ENCODE results near the gene GRM8.

DNA sequence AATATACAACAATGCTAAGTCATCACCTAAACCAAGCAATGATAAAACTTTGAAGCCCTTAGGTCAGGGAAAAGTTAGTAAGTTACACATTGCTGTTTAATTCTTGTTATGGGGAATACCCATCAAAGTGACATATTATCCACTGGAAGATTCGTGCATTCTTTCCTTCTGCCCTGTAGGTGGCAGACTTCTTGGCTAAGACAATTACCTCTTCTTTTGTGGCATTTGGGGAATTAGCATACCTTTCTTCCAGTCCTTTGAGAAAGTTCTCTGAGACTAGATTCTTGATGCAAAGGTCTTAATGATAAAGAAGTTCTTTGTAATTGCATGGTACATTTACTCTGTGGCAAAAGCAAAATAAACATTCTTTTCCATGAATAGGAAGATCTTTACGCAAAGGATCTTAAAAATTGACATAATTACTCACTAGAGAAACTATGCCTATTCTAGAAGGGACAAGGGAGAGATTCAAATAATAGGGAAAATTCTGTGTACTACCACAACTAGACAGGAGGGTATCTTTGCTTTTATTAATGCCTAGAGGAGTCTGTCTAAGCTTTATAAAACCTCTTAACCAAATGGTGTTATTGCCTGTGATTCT lies 395.9 kb downstream of the GRM8 start:
- TF ChIP-seq CTCF (IDR thresholded peaks at IDR 0.05; ENCODE audit: low read depth, low read length, poor library complexity, severe bottlenecking) (peak; percentile 90), EZH2phosphoT487 (IDR thresholded peaks at IDR 0.05; ENCODE audit: borderline replicate concordance, low read length) (no peak)
